Measurements from ENCODE around the gene DDR1.

DDR1 gene

GRCh38 chr6:30881392-30882203 is 2.7 kb upstream of the DDR1 start:
- no peak for DNase-seq (ENCODE audit: low read depth)

GRCh38 chr6:30882204-30882758 is 2.0 kb upstream of the DDR1 start:
- no peak for DNase-seq (ENCODE audit: low read depth)

GRCh38 chr6:30882759-30883684 is 1.3 kb upstream of the DDR1 start:
- DNase-seq (ENCODE audit: low read depth), result no peak

GRCh38 chr6:30884521-30885480 is 482 bp downstream of the DDR1 start:
- no peak for DNase-seq (ENCODE audit: low read depth)

DNA sequence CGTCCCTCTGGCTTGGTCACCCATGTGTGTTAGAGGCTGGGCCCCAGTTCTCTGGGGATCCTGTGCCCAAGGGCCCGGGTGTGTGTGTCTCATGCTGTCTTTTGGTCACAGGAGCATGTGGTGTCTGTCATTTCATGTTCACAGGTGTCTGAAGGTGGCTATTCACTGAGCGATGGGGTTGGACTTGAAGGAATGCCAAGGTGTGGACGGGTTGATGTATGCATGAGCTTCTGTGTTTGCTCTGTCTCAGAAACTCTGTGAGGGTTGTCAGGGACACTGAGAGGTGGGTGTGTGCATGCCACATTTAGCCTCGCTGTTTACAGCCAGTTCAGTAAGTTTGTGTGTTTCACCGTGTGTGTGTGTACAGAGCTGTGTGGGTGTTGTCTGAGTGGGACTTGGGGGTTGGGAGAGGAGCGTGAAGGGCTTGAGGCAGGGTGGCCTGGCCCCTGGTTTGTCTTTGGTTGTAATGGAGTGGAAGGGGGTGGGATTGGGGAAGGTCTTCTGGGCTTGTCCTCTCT is 1.2 kb downstream of the DDR1 start:
- no peak for DNase-seq (ENCODE audit: low read depth)

GRCh38 chr6:30885999-30886896 is 1.9 kb downstream of the DDR1 start:
- DNase-seq (ENCODE audit: low read depth), result no peak

- no peak for DNase-seq (ENCODE audit: low read depth)
Measured at GRCh38 chr6:30886897-30887255, 2.6 kb downstream of the DDR1 start.

- no peak for DNase-seq (ENCODE audit: low read depth)
Measured at GRCh38 chr6:30887901-30888815, 3.8 kb downstream of the DDR1 start.

DNA sequence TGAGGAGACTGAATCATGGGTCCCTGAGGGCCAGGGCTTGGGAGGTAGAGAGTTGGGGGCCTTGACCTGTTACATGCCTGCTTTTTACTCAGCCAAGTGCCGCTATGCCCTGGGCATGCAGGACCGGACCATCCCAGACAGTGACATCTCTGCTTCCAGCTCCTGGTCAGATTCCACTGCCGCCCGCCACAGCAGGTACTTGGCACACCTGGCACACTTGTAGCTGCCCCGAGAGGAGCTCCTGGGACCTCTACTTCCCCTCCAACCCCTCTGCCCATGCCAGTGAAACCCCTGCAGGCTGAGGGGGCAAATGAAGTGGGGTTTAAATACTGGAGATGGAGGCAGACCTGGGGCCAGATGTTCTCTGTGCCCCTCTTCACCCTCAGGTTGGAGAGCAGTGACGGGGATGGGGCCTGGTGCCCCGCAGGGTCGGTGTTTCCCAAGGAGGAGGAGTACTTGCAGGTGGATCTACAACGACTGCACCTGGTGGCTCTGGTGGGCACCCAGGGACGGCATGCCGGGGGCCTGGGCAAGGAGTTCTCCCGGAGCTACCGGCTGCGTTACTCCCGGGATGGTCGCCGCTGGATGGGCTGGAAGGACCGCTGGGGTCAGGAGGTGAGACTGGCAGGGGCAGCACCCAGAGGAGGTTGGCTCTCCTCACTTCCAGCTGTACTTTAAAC is 4.6 kb downstream of the DDR1 start:
- no peak for DNase-seq (ENCODE audit: low read depth)

GRCh38 chr6:30889496-30889885 is 5.2 kb downstream of the DDR1 start:
- DNase-seq (ENCODE audit: low read depth), result no peak

- DNase-seq (ENCODE audit: low read depth), result no peak
Measured at GRCh38 chr6:30889921-30890645, 5.8 kb downstream of the DDR1 start.

GRCh38 chr6:30890646-30891449 is 6.5 kb downstream of the DDR1 start:
- DNase-seq (ENCODE audit: low read depth), result no peak

- DNase-seq (ENCODE audit: low read depth), result no peak
Measured at GRCh38 chr6:30891450-30891723, 7.1 kb downstream of the DDR1 start.

DNA sequence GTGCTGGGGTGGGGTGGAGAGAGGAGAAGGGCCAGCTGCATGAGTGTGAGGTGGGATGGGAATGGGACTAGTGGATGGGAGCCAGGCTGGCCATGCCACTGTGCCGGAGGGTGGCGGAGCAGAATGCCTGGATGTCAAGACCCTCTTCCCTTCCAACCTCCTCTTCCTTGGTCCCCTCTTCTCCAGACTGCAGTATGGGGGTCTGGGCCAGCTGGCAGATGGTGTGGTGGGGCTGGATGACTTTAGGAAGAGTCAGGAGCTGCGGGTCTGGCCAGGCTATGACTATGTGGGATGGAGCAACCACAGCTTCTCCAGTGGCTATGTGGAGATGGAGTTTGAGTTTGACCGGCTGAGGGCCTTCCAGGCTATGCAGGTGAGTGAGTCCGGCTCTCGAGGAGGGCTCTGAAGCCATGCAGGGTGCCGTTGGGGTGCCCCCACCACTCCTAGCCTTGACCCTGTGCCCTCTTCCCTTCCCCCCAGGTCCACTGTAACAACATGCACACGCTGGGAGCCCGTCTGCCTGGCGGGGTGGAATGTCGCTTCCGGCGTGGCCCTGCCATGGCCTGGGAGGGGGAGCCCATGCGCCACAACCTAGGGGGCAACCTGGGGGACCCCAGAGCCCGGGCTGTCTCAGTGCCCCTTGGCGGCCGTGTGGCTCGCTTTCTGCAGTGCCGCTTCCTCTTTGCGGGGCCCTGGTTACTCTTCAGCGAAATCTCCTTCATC is 7.7 kb downstream of the DDR1 start:
- DNase-seq (ENCODE audit: low read depth), result no peak

- DNase-seq (ENCODE audit: low read depth), result no peak
Measured at GRCh38 chr6:30893001-30893591, 8.8 kb downstream of the DDR1 start.

DNA sequence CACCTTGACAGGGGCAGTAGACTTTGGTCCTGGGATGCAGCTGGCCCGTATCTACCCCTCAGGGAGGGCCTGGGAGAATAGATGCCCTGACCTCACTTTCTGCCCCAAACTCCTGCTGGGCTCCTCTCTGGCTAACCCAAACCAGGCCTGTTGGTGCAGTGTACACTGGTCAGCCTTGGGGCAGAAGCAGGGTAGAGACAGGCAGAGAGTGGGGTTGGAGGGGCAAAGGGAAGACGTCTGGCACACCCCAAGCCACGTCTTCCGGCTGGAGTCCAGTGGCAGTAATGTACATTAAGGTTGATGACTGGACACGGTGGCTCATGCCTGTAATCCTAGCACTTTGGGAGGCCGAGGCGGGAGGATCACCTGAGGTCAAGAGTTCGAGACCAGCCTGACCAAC is 9.3 kb downstream of the DDR1 start:
- no peak for DNase-seq (ENCODE audit: low read depth)
